Fibroblast of skin of abdomen (primary cell): ENCODE results near the gene ATOX1.
A peak's percentile ranks its signal among the peaks of the same experiment; 100 is the strongest.

Experiments used
- DNase-seq: peaks from one replicate; pipeline ENCODE4 v3.0.0-alpha.2; 2013

Gene ATOX1

GRCh38 chr5:151697452-151697851, 61.0 kb downstream of the ATOX1 start:
- DNase-seq: no peak

- peak; percentile 100 for DNase-seq
Observed at GRCh38 chr5:151696470-151697061, 61.9 kb downstream of the ATOX1 start.

GRCh38 chr5:151695464-151695863, 63.0 kb downstream of the ATOX1 start:
- DNase-seq: no peak

GRCh38 chr5:151694035-151694485, 64.4 kb downstream of the ATOX1 start:
- DNase-seq: no peak
